Chondrocyte (in vitro differentiated cells): ENCODE measurements around the gene MEA1. TPM values are rescaled to one million over a fixed set of nuclear protein-coding genes. Genes with fewer than 3 reads are reported as not detected.

Experiments
- DNase-seq: peaks from one replicate; pipeline ENCODE4 v3.0.0; 2021; ENCODE audit warnings: mixed read lengths, low spot score
- H3K27ac Mint-ChIP-seq: one replicate; pipeline ENCODE4 v1.8.0; 2021; ENCODE audit warnings: mild to moderate bottlenecking, moderate library complexity, mixed read lengths; ENCODE audit not compliant: unreplicated experiment
- H3K27me3 Mint-ChIP-seq: 2 replicates; pipeline ENCODE4 v1.8.0; 2021; ENCODE audit warnings: low read depth, mixed read lengths
- H3K36me3 Mint-ChIP-seq: 2 replicates; pipeline ENCODE4 v1.8.0; 2021; ENCODE audit warnings: low read depth, mixed read lengths
- H3K4me1 Mint-ChIP-seq: 2 replicates; pipeline ENCODE4 v1.8.0; 2021; ENCODE audit warnings: low read depth, mild to moderate bottlenecking, mixed read lengths
- H3K4me3 Mint-ChIP-seq: one replicate; pipeline ENCODE4 v1.8.0; 2021; ENCODE audit warnings: mild to moderate bottlenecking, moderate library complexity, mixed read lengths; ENCODE audit not compliant: unreplicated experiment
- H3K9me3 Mint-ChIP-seq: 2 replicates; pipeline ENCODE4 v1.8.0; 2021; ENCODE audit warnings: low read depth, mixed read lengths
- CTCF ChIP-seq: fragments of 200-600 bp; sonication (generic); IDR thresholded peaks from 2 replicates; pipeline ENCODE4 v1.5.0; 2021; ENCODE audit warnings: antibody characterized with exemption, mild to moderate bottlenecking, moderate library complexity
- total RNA-seq: library from RNA; stranded (reverse); gene quantifications from 3 replicates; pipeline ENCODE4 v1.2.1, GENCODE V29; 2021

MEA1 gene
- total RNA-seq, 1 donor from 2014 or later = 71.1 TPM

- no peaks in the 10 kb centered on the region for H3K27me3 Mint-ChIP-seq
- TF ChIP-seq CTCF = no peak
- no peaks in the 10 kb centered on the region for H3K9me3 Mint-ChIP-seq
- no peak for DNase-seq
- H3K27ac Mint-ChIP-seq = no peak overlapping the region
- H3K4me1 Mint-ChIP-seq = peaks cover 7% of the 10 kb centered on the region
- peaks cover 11% of the 10 kb centered on the region for H3K36me3 Mint-ChIP-seq
- no peak overlapping the region for H3K4me3 Mint-ChIP-seq
Observed at GRCh38 chr6:42966571-42966970, 47.2 kb downstream of the MEA1 start.

- DNase-seq = no peak
- peaks cover 11% of the 10 kb centered on the region for H3K36me3 Mint-ChIP-seq
- peaks cover 19% of the 10 kb centered on the region for H3K4me1 Mint-ChIP-seq
- no peaks in the 10 kb centered on the region for H3K9me3 Mint-ChIP-seq
- peak; percentile 64 for TF ChIP-seq CTCF
- no peak overlapping the region for H3K4me3 Mint-ChIP-seq
- H3K27me3 Mint-ChIP-seq = no peaks in the 10 kb centered on the region
- H3K27ac Mint-ChIP-seq = no peak overlapping the region
Observed at GRCh38 chr6:42963855-42964605, 49.7 kb downstream of the MEA1 start.

- Mint-ChIP-seq H3K4me3 (no peak overlapping the region), H3K27me3 (no peaks in the 10 kb centered on the region), H3K27ac (no peak overlapping the region), H3K36me3 (peaks cover 11% of the 10 kb centered on the region), H3K4me1 (peaks cover 19% of the 10 kb centered on the region), H3K9me3 (no peaks in the 10 kb centered on the region)
- no peak for TF ChIP-seq CTCF
- no peak for DNase-seq
Observed at GRCh38 chr6:42963179-42963854, 50.4 kb downstream of the MEA1 start.

GRCh38 chr6:42962502-42963178 lies 51.1 kb downstream of the MEA1 start:
- H3K27ac Mint-ChIP-seq = no peak overlapping the region

More at GRCh38 chr6:42962502-42963178, 51.1 kb downstream of the MEA1 start:
- no peak for DNase-seq
- Mint-ChIP-seq H3K9me3 (no peaks in the 10 kb centered on the region), H3K27me3 (no peaks in the 10 kb centered on the region), H3K36me3 (peaks cover 8% of the 10 kb centered on the region), H3K4me3 (no peak overlapping the region), H3K4me1 (peaks cover 19% of the 10 kb centered on the region)
- no peak for TF ChIP-seq CTCF
